ENCODE results near the gene GUCY1A1.

The GUCY1A1 gene

GRCh38 chr4:155745984-155746383 is 79.3 kb downstream of the GUCY1A1 start:
- DNase-seq, result no peak

DNA sequence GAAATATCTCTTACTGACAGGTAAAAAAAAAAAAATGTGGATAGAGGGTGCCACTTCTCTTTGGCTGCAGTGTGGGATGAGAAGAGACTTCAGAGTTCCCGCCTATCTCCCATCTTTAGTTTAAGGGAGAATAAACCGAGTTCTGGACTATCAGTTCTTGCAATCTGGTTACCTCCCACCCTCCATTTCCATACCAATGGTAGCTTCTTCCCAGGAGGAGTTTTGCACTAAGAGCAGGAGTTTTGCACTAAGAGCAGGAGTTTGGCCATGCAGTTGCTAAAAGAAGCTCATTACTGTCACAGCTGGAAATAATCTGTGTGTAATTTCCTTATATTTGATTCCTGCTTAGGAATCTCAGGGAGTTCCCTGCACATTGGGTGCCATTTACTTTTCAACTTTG is 81.4 kb downstream of the GUCY1A1 start:
- DNase-seq, result no peak

DNA sequence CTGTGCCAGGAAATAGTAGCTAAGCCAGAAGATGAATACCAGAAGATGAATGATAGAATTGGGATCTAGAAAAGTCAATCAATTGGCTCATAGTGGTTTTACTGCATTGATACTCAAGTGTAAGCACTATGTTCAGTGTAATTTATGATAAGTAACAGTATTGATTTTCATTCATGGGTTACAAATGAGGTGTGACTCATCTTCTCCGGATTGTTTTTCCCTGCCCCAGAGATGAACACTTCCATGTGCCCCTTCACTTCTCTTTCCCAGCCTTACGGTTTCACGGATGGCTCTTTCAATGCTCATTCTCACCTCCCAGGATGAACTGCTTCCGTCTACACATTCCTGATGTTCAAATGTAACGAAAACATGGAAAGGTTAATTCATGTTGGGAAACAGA is 82.4 kb downstream of the GUCY1A1 start:
- no peak for DNase-seq

DNA sequence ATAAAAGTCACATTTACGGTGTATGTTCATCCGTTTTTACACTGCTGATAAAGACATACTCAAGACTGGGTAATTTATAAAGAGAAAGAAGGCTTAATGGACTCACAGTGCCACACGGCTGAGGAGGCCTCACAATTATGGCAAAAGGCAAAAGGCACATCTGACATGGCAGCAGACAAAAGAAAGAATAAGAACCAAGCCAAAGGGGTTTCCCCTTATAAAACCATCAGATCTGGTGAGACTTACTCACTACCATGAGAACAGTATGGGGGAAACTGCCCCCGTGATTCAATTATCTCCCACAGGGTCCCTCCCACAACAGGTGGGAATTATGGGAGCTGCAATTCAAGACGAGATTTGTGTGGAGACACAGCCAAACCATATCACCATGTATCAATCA is 84.9 kb downstream of the GUCY1A1 start:
- no peak for DNase-seq

DNA sequence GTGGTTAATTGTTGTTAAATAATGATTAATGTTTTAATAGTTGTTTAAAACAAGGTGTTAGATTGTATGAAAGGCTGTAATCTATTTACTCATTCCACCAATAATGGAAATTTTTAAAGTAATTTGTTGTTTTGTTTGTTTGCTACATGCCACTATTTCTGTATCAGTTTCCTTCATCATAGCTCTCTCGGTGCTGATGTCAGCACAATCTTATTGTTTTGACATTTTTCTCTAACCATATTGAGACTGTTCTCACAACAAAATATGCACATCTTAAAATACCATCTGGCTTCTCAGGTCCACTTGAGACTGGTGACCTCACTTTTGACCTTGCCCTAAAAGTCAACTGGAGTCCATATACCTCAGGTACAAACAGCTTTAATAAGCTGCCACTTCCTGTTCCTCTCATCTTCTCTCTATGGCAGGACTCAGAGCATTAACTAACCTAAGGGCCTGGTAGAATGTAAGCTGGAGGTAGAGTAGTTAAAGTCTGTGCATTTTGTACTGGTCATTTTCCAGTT is 91.2 kb downstream of the GUCY1A1 start:
- DNase-seq, result no peak

- DNase-seq, result peak; percentile 82
These were observed 92.1 kb downstream of the GUCY1A1 start, which contains the start of gene GUCY1B1 for GRCh38 chr4:155758481-155759371. TSS of gene GUCY1B1 (plus strand) at chr4:155759021. CDS start at chr4:155759141, 120 bp downstream.

DNA sequence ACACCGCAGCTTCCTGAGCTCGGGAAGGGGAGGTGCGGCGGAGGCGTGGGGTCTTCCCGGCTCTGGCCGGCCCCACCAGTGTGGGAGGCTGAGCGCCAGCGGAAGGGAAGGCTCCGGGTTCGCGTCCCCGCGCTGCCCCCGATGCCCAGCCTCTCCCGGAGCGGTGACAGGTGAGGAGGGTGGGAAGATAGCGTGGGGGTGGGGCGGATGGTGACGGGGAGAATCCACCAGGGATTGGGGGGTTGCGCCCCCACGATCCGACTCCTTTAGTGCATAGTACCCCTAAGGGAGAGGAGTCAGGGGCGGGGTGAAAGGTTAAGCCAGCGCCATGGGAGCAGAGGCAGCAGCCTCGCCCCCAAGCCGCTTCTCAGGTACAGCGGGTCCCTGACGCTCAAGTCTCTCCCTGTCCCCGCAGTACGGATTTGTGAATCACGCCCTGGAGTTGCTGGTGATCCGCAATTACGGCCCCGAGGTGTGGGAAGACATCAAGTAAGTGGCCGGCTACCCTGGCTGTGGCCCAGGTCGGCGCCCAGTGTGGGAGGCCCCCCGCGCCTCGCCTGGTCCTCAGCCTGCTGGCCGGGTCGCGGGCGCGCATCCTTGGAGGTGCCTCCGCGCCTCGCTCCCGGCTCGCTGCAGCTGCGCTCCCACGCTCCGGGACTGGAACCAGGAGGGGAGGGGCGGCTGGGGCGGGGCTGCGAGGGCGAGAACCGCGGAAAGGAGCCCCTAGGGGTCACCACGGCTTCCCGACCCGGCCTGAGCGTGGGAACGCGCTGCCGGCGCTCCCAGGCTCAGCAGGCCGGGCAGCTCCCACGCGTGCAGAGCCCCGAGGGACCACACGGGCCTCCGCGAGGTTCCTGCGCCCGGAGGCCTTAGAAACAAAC is 93.0 kb downstream of the GUCY1A1 start:
- peak; percentile 62 for DNase-seq

DNA sequence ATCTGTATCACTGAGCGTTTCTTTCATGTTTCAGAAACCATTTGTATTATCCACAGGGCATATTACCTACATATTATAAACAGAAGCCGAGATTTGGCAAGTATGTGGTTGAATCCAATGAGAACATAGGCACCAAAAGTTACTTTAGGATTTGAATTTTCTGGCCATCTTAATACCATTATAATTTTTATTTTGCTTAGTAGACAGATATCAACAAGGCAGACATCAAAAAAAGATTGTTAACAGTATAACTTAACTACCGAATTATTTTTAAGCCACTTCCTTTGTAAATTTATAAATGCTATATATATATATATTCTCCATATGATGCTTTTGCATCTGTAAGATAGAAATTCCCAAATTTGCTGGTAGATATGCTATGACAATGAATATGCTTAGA is 94.4 kb downstream of the GUCY1A1 start:
- DNase-seq, result no peak

- no peak for DNase-seq
These were observed 95.3 kb downstream of the GUCY1A1 start for GRCh38 chr4:155761916-155762315.

- no peak for DNase-seq
These were observed 95.7 kb downstream of the GUCY1A1 start for GRCh38 chr4:155762334-155762733.

DNA sequence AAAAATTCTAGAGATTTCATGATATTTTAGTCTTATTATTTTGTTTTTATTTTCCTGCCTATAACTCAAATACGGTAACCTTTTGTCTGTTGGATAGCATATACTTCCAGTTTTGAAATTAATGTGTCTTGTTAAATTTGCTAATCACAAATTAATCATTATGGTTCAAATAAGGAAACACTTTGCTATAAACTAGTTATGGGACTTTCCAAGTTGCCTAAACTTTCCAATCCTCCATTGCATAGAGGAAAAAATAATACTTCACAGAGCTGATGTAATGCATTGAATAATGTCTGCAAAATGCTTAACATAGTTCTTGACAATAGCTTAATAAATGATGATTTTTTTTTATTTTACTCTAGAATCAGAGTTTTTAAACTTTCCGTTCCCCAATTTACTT is 96.9 kb downstream of the GUCY1A1 start:
- no peak for DNase-seq

GRCh38 chr4:155765149-155765548 is 98.5 kb downstream of the GUCY1A1 start:
- no peak for DNase-seq

GRCh38 chr4:155766622-155767021 is 100.0 kb downstream of the GUCY1A1 start:
- DNase-seq, result no peak

- DNase-seq, result no peak
These were observed 101.7 kb downstream of the GUCY1A1 start for GRCh38 chr4:155768370-155768769.

- no peak for DNase-seq
These were observed 102.4 kb downstream of the GUCY1A1 start for GRCh38 chr4:155769090-155769489.

DNA sequence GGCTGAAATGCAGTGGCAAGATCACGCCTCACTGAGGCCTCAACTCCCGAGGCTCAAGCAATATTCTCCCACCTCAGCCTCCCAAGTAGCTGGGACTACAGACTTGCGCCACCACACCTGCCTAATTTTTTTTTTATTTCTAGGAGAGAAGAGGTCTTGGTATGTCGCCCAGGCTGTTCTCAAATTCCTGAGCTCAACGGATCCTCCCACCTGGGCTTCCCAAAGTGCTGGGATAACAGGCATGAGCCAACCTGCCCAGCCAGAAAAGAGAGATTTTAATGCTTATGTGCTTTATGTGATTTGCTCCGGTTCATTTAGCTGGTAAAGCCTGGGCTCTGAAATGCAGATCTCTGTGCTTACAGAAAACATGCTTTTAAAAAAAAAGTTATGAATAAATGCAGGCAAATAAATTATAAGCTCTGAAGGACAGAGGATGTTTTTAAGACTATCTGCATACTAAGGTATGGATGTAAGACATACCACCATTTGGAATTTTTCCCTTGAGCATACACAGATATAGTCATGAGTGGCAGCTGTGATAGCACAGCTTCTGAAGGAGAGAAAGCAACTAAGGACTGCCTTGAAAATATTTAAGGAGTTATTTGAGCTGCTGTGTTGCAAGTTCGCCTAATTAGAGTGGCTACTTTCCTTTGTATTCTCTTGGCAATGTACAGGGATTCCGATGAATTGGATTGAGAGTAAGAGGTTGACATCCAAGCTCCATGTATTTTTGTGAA is 106.0 kb downstream of the GUCY1A1 start:
- no peak for DNase-seq

- no peak for DNase-seq
These were observed 106.7 kb downstream of the GUCY1A1 start for GRCh38 chr4:155773196-155773800.

DNA sequence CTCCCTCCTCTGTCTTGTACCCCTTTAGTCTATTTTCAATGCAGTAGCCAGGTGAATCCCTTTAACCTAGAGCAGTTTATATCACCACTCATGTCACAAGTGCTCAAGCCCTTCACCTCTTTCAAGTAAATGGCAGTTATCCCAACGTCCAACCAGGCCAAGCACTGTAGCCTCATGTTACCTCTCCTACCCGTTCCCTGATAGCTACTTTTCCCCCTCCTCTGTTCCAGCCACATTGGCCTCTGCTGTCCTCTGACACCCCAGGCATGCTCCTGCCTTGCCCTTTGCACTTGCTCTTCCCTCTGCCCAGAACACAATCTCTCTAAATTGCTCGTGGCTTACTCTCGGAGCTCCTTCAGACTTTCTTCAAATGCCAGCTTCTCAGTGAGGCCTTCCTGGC is 107.4 kb downstream of the GUCY1A1 start:
- DNase-seq, result no peak

DNA sequence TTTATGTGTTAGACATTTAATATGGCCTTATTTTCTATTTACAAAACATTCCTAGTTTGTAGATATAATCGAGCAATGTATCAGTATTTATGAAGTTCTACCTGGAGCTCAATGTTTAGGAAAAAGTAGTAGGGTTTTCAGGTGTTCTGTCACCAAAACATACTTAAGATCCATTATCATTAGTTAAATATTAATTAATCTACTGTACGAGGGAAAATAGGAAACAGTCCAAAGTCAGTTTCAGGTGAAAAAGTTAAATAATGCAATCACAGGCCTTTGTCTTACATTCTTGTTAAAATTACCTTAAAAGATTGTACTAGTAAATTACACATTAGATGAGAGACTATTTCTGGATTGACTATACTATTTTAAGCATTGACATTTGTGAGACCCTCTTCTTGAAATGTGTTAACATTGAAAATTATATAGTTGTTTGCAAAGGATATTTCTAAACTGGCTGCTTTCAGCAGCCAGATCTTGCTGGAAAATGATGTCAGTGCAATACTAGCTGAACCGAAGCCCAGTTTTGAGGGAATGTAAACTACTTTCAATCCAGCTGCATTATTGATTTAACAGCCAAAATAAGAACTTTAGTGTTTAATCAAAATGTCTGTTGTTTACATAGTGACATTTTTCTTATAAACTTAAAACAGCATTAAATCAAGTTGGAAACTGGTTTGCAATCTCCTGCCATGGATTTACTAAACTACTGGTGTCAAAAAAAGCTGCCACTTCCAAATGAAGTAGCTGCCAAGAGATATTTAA is 111.5 kb downstream of the GUCY1A1 start:
- no peak for DNase-seq

DNA sequence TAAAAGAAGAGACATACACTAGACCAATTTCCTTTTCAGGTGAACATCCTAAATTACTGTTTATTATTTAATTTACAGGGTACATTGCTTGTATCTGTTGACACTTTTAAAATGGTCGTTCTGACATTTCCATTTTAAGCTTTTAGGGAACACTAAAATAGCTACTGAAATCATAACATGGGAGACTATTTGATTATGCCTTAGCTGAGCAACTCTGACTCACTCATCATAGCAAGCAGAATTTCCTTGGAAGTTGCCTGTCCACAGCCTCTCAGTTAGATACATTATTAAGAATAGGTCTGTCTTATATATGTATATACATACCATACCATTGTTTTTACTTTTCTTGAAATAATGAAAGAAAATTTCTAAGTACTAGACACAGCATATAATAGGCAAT is 114.1 kb downstream of the GUCY1A1 start:
- no peak for DNase-seq

- no peak for DNase-seq
These were observed 114.7 kb downstream of the GUCY1A1 start for GRCh38 chr4:155781249-155781831.

All from activated effector memory CD4-positive, alpha-beta T cell treated with anti-CD3 and anti-CD28 coated beads, Interleukin-2, amount 50 U/mL, for 16 hours (primary cell).